ENCODE measurements around the gene HAT1.

DNA sequence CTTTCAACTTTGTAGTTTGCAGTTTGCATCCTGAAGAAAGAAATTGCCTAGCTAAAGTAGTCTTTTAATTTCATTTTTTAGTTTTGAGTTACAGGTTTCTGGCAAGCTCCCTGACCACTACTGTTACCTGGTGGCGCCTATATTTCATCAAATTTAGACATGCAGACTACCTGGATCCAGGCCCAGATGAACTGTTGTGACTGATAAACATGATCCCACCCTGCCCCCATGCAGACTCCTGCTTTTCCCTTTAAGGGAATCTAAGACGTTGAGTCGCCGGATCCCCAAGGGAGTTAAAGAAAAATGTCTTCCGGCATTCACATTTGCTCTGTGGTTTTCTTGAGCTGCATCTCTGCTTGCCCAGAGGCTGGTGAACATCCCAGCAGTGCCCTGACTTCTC, 99.7 kb downstream of the HAT1 start:
- no peak for TF ChIP-seq YY1 (IDR thresholded peaks at IDR 0.05; ENCODE audit: insufficient read depth, insufficient read length)
- TF ChIP-seq ZNF274 (IDR thresholded peaks at IDR 0.05; ENCODE audit: low read depth, low read length) = no peak
- no peak for TF ChIP-seq SUZ12 (IDR thresholded peaks at IDR 0.05; ENCODE audit: extremely low read depth, insufficient read depth, insufficient read length)
